ENCODE data around the gene MCF2L.

GRCh38 chr13:113070855-113071254 lies 101.8 kb downstream of the MCF2L start:
- TF ChIP-seq POLR2A (IDR thresholded peaks at IDR 0.05) (no peak), POLR2AphosphoS5 (IDR thresholded peaks at IDR 0.05) (no peak)

Data from transverse colon (tissue), 3 donors.